HG02885 (cell line): ENCODE results near the gene QRICH1.

ENCODE experiments used
- ATAC-seq: cut with Tn5 transposase; IDR thresholded peaks from one replicate; pipeline ENCODE4 v1.9.1; 2021; ENCODE audit warnings: mild to moderate bottlenecking; ENCODE audit not compliant: unreplicated experiment, poor library complexity

QRICH1 gene

DNA sequence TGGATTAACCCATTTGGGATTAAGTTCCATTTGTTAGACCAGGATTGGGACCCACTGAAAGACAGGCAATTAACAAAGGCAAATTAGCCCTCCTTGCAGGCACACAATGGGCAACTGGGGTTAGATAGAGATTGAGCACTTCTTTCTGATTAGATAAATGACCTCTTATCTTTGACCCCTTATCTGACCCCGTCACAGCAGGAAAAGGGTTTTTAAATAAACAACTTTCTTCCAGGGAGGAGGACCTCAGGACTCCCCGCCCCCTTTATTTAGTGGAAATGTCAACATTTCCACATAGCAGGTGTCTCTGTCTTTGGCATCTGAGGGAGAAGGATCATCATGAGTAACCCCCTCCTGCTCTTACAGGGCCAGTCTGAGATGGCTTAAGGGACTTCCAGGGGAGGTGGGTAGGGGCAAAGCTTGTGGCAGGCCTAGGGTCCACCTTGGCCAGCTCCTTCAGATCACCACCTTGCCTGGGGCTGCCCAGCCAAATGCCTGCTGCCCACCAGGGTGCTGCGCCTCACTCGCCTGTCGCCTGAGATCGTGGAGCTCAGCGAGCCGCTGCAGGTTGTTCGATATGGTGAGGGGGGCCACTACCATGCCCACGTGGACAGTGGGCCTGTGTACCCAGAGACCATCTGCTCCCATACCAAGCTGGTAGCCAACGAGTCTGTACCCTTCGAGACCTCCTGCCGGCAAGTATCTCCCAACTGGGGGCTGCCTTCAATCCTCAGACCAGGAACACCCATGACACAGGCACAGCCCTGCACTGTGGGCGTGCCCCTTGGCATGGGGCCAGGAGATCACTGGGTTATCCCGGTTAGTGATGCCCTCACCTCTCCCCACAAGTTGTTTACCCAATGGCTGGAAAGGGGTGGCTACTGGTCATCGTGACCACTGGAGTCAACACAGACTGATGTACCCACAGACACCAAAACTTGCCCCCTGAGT lies 89.2 kb downstream of the QRICH1 start:
- no peak for ATAC-seq

DNA sequence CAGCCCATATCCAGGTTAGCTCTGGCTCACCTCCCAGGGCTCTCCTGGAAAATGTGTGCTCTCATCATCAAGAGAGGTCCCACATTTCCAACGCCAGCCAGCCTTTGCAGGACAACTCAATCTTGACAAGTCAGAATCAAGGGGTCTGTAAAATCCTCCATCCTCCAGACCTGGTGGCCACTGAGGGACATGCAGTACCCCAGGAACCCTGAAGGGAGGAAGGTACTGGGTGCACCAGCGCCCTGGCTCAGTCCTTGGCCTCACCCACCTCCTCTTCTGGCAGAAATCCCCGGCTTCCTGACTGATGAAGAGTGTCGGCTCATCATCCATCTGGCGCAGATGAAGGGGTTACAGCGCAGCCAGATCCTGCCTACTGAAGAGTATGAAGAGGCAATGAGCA lies 92.7 kb downstream of the QRICH1 start:
- ATAC-seq = no peak

DNA sequence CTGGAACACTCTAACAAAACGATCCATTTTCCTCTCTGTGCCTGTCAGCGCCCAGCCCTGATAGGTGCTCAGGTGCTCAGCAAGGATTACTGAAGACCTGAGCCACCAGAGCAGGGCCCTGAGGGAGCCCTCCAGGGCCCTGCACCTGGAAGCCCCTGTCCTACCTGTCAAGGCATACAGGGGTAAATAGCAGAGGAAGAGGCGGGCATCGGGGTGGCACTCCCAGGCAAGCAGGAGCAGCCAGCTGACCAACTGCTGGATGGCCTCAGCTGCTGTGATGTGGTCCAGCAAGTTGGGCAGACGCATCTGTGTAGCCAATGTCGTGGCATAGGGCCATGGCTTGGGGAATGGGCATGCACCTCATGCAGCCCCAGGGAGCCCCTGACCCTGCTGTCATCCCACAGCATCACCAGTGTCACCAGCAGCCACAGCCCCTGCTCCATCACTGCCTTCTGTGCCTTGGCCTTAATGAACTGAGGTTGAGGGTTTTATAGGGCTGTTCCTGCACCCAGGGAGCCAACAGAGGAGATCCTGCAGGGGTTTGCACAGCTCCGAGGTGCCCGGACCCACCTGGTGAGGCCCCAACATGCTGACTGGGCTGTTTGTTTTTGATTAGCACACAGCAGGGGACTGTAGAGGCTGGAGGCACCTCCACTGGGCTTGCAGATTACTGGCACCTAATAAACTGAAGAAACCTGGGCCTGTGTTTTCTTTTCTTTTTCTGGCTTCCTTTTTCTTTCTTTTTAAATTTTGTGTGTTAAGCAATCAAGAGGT lies 94.6 kb downstream of the QRICH1 start:
- ATAC-seq = no peak

DNA sequence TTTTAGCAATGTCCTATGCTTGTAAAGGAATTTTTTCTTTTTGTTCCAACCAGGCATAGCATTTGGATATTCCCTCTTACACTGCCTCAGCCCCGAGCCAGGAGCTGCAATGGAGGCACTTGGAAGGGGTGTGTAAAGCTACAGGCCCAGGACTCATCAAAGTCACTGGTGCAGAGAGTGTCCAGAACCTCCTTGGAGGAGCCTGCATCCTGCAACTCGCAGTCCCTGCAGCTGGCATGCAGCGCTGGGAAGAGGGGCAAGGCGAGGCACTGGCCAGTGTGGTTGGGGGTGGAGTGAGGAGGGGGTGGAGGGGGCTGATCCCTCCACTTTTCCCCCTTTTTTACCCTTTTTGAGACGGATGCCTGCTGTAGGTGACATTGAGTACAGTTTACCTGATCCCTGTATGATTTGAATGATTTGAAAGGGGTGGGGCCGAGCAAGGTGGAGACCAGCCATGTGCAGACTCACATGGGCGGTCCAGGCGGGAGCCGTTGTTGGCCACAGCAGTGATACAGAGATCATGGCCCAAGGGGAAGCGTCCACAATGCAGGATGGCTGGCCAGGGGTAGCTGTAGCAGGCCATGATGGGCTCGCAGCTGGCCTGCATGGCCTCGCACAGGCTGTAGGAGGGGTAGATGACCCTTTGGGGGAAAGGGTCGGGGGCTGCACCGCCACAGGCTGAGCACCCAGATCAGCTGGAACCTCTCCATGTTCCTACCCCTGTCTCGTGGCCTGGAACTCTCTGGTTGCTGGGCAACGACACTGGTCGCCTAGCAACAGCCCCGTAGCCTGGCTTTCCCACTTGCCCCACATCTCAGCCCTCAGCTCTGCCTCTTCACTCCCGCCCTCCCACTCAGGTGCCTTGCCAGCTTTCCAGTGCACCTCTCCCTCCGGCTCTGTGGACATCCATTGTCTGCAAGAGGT lies 95.9 kb downstream of the QRICH1 start:
- ATAC-seq = no peak

DNA sequence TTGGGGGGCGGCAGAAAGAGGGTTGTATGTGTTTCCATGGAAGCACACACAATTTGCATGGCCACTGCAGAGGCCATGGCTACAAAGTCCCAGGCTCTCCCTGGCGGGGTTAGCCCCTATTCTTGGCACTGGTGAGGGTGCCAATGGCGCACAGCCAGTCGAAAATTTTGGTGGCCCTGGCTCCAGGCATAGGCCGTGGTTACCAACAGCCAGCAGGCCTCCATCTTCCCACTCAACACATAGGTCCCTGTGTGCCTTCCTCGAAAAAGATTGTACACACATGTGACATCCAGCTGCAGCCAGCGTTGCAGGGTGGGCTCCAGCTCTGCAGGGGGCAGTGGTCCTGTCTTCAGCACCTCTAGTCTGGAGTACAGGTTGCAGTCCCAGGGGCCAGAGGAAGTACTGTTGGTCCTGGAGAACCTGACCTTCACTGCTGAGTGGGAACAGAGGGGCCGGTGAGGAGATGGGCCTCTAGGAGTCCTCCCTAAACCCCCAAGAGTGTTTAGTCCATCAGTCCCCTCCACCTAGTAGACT lies 96.7 kb downstream of the QRICH1 start:
- ATAC-seq = no peak

DNA sequence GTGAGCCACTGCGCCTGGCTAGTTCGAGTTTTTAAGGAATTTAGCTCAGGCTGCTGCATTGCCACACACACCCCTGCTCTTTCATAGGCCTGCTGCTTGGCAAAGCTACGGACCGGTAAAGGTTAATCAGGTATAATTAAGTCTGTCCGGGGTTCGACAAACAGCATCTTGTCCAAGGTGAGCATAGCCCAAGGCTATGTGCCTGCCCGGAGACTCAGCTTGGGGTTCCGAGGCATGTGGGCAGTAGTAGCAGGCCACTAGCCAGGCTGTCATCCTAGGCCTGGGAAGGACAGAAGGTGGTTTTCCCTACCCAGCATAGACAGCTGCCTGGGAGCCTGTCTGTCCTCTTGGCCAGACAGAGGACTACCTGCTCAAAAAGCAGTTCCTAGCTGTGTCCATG lies 97.2 kb downstream of the QRICH1 start:
- no peak for ATAC-seq

DNA sequence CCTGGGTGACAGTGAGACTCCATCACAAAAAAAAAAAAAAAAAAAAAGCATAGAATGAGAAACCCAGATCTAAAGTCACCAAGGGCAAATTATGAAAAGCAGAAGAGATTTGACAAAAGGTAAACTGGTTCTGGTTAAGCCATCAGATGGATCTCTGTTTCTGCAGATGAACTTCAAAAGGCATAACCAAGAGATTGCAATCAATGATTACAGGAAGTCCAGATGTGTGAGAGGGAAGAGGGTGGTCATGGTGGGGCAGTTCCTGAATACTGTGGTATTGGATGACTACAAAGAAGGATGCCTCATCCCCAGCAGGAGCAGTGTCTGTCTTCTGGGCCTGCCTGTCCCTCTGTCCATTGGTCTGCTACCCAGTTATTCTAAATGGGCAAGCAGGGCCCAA lies 100.0 kb downstream of the QRICH1 start:
- no peak for ATAC-seq

DNA sequence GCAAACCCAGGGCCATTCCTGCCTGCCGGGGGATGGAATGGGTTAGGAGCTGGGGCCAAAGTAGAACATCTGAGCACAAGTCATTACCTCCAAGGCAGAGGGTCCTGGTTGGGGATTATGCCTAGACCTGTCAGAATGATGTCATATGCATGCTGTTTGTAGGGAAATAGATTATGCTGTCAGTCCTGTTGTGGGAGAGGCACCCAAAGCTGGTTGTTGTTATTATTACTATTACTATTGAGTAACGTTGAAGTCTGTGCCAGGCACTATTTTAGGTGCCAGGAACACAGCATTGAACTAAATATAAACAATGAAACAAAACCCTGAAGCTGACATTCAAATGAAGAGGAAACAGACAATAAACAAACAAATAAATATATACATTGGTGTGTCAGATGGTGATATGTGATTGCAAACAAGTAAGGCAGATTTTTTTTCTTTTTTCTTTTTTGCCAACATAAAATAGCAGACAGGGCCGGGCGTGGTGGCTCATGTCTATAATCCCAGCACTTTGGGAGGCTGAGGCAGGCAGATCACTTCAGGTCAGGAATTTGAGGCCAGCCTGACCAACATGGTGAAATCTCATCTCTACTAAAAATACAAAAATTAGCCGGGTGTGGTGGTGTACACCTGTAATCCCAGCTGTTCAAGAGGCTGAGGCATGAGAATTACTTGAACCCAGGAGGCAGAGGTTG lies 101.9 kb downstream of the QRICH1 start:
- no peak for ATAC-seq

DNA sequence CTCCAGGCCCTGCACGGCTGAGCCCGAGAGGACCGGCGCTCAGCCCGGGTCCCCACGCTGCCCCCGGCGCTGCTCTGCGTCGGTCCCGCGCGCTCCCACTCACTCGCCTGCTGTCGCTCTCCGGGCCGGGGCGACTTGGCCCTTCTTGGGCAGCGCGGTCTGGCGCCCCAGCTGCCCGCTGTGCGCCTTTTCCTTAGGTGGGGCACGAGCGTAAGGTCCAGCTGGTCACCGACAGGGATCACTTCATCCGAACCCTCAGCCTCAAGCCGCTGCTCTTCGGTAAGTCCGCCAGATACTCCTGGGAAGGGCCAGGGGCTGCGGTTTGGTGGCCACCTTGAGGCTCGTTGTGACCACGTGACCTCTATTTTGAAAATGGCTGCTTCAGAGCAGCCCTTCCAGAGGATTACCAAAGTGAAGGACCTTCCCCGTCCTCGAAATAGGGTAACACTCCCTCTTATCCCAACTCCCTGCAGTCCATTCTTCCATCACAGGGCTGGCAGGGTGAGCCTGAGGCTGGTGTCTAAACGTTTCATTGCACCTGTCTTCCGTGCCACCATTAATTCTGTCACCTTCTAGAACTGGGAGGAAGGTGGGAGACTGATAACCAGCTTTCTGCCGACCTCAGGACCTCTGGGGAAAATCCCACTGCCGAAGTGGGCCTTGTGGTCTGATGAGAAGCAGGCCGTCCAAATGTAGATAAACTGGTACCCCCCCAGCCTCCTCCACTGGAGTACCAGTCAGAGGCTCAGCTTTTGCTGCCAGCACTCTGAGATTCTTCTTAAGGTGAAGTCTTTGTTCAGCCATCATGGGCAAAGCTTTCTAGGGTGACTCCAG lies 103.0 kb downstream of the QRICH1 start:
- ATAC-seq = peak; percentile 22

DNA sequence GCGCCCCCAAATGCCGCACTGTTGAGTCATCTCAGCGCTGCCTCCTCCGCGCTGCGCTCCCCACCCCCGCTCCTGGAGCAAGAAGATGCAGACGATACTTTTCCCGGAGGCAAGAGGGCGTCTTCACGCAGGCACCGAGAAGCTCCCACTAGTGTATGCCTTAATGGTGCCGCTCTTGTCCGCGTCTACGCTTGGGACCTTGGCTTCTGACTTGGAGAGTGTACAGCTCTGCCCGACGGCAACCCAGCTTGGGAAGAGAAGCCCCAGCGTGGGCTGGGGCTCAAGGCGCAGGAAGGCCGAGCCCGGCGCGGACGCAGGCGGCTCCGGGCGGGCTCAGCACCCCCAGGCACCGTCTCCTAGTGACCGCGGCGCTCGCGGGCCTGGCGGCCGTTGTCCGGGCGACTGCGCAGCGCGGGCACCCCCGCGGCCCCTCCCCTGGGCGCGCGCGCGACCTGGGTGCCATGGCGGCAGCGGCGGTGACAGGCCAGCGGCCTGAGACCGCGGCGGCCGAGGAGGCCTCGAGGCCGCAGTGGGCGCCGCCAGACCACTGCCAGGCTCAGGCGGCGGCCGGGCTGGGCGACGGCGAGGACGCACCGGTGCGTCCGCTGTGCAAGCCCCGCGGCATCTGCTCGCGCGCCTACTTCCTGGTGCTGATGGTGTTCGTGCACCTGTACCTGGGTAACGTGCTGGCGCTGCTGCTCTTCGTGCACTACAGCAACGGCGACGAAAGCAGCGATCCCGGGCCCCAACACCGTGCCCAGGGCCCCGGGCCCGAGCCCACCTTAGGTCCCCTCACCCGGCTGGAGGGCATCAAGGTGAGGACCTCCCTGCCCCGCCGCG lies 103.9 kb downstream of the QRICH1 start, which contains the start of gene P4HTM:
Gene P4HTM (plus strand): TSS at position 446 of the 840 bp plus-strand sequence. CDS start 16 bp downstream, at position 462.
- peak; percentile 60 for ATAC-seq

DNA sequence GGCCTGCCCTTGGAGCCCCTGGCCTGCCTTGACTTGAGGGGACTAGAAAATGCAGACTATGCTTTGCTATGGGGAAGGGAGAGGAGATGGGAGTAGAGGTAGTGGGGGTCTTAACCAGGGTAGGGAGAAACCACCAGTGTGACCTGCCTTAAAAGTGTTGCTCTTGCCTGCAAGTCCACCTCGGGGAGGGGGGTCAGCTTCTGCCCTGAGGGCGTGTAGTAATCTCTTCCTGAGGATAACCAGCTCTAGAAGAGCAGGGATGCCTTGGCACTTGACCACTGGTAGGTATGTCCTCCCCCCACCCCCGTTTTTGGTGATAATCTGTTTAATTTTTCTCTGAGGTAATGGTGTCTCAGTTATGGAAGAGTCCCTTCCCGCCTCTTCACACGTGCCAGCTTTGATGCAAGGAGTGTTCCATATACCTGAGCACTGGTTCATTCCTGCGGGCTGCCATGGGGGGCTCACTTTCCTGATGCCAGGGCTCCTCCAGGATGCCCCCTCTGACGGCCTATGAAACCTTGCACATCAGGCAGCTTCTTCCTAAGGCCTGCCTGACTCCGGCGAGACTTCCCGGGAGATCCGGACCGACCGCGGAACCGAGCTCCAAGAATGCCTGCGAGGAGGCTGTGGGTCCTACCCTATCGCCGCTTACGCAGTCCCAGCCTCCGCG lies 104.6 kb downstream of the QRICH1 start:
- ATAC-seq = no peak

DNA sequence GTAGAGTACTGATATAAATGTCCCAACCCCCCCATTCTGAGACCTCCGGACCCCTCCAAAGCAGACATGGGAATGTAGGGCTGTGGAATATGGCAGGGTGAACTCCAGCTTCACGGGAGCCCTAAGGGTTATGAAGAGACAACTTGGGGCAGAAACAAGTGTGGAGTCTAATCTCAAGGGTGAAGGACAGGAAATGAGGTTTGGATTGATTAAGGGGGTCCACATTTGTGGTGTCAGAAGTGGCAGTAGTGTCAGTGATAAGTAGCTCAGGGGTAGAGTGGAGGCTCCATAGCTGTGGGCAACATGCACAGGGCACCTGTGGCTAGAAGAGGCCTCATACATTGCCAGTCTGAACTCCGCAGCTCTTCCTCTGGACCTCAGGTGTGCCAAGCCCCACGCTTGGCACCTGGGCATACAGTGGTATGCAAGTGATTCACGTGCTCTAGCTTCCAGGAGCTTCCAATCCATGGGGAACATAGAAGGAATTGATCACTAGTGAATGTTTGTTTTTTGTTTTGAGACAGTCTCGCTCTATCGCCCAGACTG lies 108.0 kb downstream of the QRICH1 start:
- ATAC-seq = no peak

DNA sequence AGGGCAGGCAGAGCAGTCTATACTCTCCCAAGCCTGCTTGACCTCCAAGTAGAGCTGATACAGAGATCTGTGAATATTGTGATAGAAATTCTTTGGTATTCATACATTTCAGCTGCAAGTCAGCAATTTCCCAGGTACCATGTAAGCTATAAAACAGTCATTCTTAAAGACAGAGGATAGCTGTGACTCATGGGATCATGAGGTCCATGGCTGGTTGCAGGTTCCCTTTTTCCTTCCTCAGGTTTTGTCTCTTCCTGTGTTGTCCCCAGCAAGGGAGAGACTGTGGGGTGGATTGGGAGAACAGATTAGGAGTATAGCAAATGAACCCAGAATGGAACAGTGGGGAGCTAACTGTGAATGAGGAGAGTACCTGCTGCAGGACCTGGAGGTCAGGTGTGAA lies 109.2 kb downstream of the QRICH1 start:
- ATAC-seq = no peak

DNA sequence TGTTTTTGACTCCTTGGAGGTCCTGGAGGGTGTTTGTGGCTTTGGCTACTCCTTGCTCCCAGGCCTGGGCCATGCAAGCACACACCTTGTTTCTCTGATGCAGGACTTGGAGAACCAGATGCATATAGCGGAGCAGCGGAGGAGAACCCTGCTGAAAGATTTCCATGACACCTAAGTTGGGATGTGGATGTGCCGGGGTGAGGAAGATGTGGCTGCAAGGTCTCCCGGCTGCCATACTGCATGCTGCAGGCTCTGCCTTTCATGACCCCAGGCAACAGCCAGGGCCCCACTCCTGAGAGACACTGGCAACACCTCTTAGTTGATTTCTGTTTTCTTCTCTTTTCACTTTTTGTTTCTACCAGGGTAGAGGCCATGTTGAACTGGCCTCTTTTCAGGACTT lies 110.8 kb downstream of the QRICH1 start:
- ATAC-seq = no peak

DNA sequence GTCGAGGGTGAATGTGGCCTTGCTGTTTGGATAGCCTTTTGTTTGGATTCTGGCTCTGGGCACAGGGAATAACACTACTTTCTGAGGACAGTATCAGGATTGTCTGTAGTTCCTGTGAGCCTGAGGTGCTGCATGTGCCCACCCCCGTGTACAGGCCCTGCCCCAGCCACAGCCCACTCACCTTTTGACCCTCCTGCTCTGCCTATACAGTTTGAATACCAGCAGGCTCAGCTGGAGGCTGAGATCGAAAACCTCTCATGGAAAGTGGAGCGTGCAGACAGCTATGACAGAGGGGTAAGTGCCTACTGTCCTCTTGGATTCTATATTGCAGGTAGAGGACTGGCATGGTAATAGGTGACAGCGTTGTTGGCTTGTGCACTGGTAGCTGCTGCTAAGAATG lies 111.2 kb downstream of the QRICH1 start:
- ATAC-seq = no peak

DNA sequence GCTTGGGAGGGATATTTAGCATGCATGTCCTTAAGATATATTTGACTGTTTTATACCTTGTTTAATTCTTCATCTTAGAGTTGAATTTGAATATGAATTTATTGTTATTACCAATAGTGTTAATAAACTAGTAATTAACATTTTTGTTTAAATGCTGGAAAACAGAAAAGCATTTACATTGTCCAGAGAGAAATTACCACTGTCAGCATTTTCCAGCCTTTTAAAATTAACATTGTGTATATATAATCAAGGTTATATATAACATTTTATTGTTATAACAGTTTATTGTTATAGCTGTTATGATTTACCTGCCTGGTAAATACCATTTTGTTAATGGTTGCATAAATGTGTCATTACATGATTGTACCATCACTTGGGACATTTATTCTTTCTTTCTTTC lies 111.9 kb downstream of the QRICH1 start:
- ATAC-seq = no peak

DNA sequence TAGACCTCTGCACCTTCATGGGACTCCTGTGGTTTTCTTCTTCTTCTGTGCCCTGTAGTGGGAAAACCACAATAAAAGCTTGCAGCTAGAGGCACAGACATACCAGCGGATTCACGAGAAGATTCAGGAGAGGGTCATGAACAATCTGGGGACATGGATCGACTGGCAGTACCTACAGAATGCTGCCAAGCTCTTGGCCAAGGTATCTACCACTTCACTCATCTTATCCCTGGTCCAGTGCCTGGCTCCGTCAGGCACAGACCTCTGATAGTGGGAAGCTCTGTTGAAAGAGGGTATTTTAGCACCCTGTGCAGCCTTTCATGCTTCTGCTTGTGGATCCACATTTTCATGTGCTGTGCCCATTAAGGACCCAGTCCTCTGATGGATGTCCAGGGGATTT lies 113.6 kb downstream of the QRICH1 start:
- no peak for ATAC-seq
